Neural cell (in vitro differentiated cells): Measurements from ENCODE around the gene CYB5RL. TPM values are rescaled to one million over a fixed set of nuclear protein-coding genes. Genes with fewer than 3 reads are reported as not detected.

Experiments
- H2AFZ ChIP-seq: fragments of 200-600, 300-800 bp; sonication (generic), shearing (Covaris generic); 2 replicates; pipeline ENCODE4 v1.6.0; 2014; ENCODE audit warnings: low read depth, mild to moderate bottlenecking, antibody characterized with exemption, low read length, moderate library complexity
- H3F3A ChIP-seq: fragments of 200-600 bp; shearing (Covaris generic); 2 replicates; pipeline ENCODE4 v1.6.1; 2016; ENCODE audit warnings: mild to moderate bottlenecking, moderate library complexity, mixed read lengths, antibody characterized with exemption, low read length; ENCODE audit not compliant: insufficient read depth, poor library complexity, severe bottlenecking
- H3K27ac ChIP-seq: fragments of 200-600, 300-800 bp; sonication (generic), shearing (Covaris generic); 2 replicates; pipeline ENCODE4 v1.5.1; 2014; ENCODE audit warnings: mild to moderate bottlenecking, low read length, moderate library complexity
- H3K27me3 ChIP-seq: fragments of 300-800, 200-600 bp; sonication (generic), shearing (Covaris generic); 2 replicates; pipeline ENCODE4 v1.6.0; 2014; ENCODE audit warnings: mild to moderate bottlenecking, low read depth, low read length, moderate library complexity; ENCODE audit not compliant: insufficient read depth
- H3K36me3 ChIP-seq: fragments of 300-800, 200-600 bp; sonication (generic), shearing (Covaris generic); 2 replicates; pipeline ENCODE4 v1.5.1; 2014; ENCODE audit warnings: mild to moderate bottlenecking, antibody characterized with exemption, low read length, moderate library complexity; ENCODE audit not compliant: insufficient read depth
- H3K4me2 ChIP-seq: fragments of 300-800, 200-600 bp; sonication (generic), shearing (Covaris generic); 2 replicates; pipeline ENCODE4 v1.6.0; 2014; ENCODE audit warnings: mild to moderate bottlenecking, low read length
- H3K4me3 ChIP-seq: fragments of 300-800, 200-600 bp; sonication (generic), shearing (Covaris generic); 2 replicates; pipeline ENCODE4 v1.5.1; 2014; ENCODE audit warnings: mild to moderate bottlenecking, low read length, moderate library complexity
- H3K79me2 ChIP-seq: fragments of 200-600 bp; shearing (Covaris generic); replicated peaks from 2 replicates; pipeline ENCODE4 v1.6.0; 2014; ENCODE audit warnings: mild to moderate bottlenecking, low read length, moderate library complexity; ENCODE audit not compliant: insufficient read depth
- H3K9ac ChIP-seq: fragments of 300-800, 200-600 bp; sonication (generic), shearing (Covaris generic); 2 replicates; pipeline ENCODE4 v1.6.1; 2016; ENCODE audit warnings: mild to moderate bottlenecking, low read length, mixed read lengths
- H3K9me2 ChIP-seq: fragments of 200-600 bp; shearing (Covaris generic); 2 replicates; pipeline ENCODE4 v1.6.1; 2016; ENCODE audit warnings: mild to moderate bottlenecking, low read length, mixed read lengths; ENCODE audit not compliant: insufficient read depth
- H3K9me3 ChIP-seq: fragments of 200-600, 300-800 bp; sonication (generic), shearing (Covaris generic); 2 replicates; pipeline ENCODE4 v1.6.1; 2016; ENCODE audit warnings: mild to moderate bottlenecking, mixed run types, low read length, moderate library complexity, mixed read lengths
- H4K20me1 ChIP-seq: fragments of 200-600 bp; shearing (Covaris generic); 2 replicates; pipeline ENCODE4 v1.6.1; 2016; ENCODE audit warnings: mild to moderate bottlenecking, mixed run types; ENCODE audit not compliant: insufficient read depth
- EP300 ChIP-seq: fragments of 450-650 bp; conservative IDR thresholded peaks from 2 replicates; pipeline ENCODE4 v1.6.1; 2014; ENCODE audit warnings: antibody characterized with exemption, mild to moderate bottlenecking, moderate library complexity; ENCODE audit not compliant: poor library complexity, severe bottlenecking
- EZH2 ChIP-seq: fragments of 200-600, 300-800 bp; shearing (Covaris generic), sonication (generic); IDR thresholded peaks from 2 replicates; pipeline ENCODE4 v1.6.1; 2014; ENCODE audit warnings: antibody characterized with exemption, low read length, borderline replicate concordance, mild to moderate bottlenecking; ENCODE audit not compliant: insufficient read depth, poor library complexity, severe bottlenecking
- MXI1 ChIP-seq: fragments of 450-650 bp; conservative IDR thresholded peaks from 2 replicates; pipeline ENCODE4 v1.6.1; 2014; ENCODE audit warnings: antibody characterized with exemption, mild to moderate bottlenecking; ENCODE audit not compliant: poor library complexity, severe bottlenecking
- POLR2AphosphoS5 ChIP-seq: IDR thresholded peaks from 2 replicates; pipeline ENCODE4 v1.6.1; 2012
- RAD21 ChIP-seq: fragments of 450-650 bp; conservative IDR thresholded peaks from 2 replicates; pipeline ENCODE4 v1.6.1; 2014; ENCODE audit warnings: antibody characterized with exemption, mild to moderate bottlenecking, moderate library complexity
- SMC3 ChIP-seq: fragments of 450-650 bp; conservative IDR thresholded peaks from 2 replicates; pipeline ENCODE4 v1.6.1; 2014; ENCODE audit warnings: antibody characterized with exemption, mild to moderate bottlenecking, moderate library complexity; ENCODE audit not compliant: poor library complexity
- TAF1 ChIP-seq: IDR thresholded peaks from 2 replicates; pipeline ENCODE4 v1.6.1; 2012; ENCODE audit warnings: low read depth
- polyA plus RNA-seq: library from polyadenylated mRNA; depleted of rRNA; stranded (reverse); fragments of >200 nt; gene quantifications from 2 replicates; pipeline ENCODE4 v1.2.3, GENCODE V29; 2014
- TF ChIP-seq, protein P1 (sequence below): fragments of 450-650 bp; IDR thresholded peaks from 2 replicates; pipeline ENCODE4 v1.5.1; 2014; ENCODE audit warnings: antibody characterized with exemption, mild to moderate bottlenecking, moderate library complexity; ENCODE audit not compliant: poor library complexity, severe bottlenecking
- TF ChIP-seq, protein P2 (sequence below): IDR thresholded peaks from 2 replicates; pipeline ENCODE4 v1.6.1; 2012; ENCODE audit warnings: borderline replicate concordance

Gene CYB5RL
- polyA plus RNA-seq, 1 donor from 2014 or later, result 1.6 TPM

- no peak overlapping the region for H3K4me2 ChIP-seq
- TF ChIP-seq, protein P1, sequence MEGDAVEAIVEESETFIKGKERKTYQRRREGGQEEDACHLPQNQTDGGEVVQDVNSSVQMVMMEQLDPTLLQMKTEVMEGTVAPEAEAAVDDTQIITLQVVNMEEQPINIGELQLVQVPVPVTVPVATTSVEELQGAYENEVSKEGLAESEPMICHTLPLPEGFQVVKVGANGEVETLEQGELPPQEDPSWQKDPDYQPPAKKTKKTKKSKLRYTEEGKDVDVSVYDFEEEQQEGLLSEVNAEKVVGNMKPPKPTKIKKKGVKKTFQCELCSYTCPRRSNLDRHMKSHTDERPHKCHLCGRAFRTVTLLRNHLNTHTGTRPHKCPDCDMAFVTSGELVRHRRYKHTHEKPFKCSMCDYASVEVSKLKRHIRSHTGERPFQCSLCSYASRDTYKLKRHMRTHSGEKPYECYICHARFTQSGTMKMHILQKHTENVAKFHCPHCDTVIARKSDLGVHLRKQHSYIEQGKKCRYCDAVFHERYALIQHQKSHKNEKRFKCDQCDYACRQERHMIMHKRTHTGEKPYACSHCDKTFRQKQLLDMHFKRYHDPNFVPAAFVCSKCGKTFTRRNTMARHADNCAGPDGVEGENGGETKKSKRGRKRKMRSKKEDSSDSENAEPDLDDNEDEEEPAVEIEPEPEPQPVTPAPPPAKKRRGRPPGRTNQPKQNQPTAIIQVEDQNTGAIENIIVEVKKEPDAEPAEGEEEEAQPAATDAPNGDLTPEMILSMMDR, result no peak
- TF ChIP-seq TAF1 (no peak), POLR2AphosphoS5 (no peak), EZH2 (no peak), SMC3 (no peak), RAD21 (no peak), EP300 (no peak)
- H3K9me2 ChIP-seq, result no peaks in the 10 kb centered on the region
- peaks cover 9% of the 10 kb centered on the region for H3K36me3 ChIP-seq
- H3K27me3 ChIP-seq, result no peaks in the 10 kb centered on the region
- no peak overlapping the region for H2AFZ ChIP-seq
- no peak overlapping the region for H3K4me3 ChIP-seq
- no peaks in the 10 kb centered on the region for H4K20me1 ChIP-seq
- no peaks in the 10 kb centered on the region for H3K79me2 ChIP-seq
- H3F3A ChIP-seq, result no peaks in the 10 kb centered on the region
- no peak overlapping the region for H3K9ac ChIP-seq
- no peaks in the 10 kb centered on the region for H3K9me3 ChIP-seq
- H3K27ac ChIP-seq, result no peak overlapping the region
These were observed 19.3 kb upstream of the CYB5RL start for GRCh38 chr1:54218883-54219687.

DNA sequence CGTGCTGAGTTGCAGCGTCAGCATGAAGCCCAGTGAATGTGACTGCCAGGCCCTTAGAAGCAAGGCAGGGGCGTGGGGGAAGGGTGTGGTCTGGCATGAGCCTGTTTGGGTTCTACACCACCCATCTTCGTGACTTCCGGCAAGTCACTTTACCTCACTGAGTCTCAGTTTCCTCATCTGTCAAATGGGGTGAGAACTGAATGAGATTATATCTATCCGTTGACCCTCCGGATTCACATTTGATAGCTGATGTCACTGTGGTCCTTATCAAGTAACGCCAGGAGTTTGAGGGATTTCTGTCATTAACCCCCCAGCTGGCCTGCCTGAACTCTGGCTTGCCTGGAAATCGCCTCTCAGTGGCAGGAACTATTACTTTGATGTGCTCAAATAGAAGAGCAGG is 15.7 kb upstream of the CYB5RL start:
- Histone ChIP-seq H3K36me3 (peaks cover 9% of the 10 kb centered on the region), H3K27ac (no peak overlapping the region), H2AFZ (no peak overlapping the region), H3F3A (no peaks in the 10 kb centered on the region), H3K9me3 (no peaks in the 10 kb centered on the region), H4K20me1 (no peaks in the 10 kb centered on the region), H3K9me2 (no peaks in the 10 kb centered on the region), H3K9ac (no peak overlapping the region), H3K4me2 (no peak overlapping the region), H3K27me3 (no peaks in the 10 kb centered on the region), H3K79me2 (no peaks in the 10 kb centered on the region), H3K4me3 (no peak overlapping the region)
- no peak for TF ChIP-seq POLR2AphosphoS5
- no peak for TF ChIP-seq SMC3
- TF ChIP-seq MXI1, result no peak
- no peak for TF ChIP-seq EP300
- TF ChIP-seq EZH2, result no peak
- TF ChIP-seq, protein P1, result no peak
- TF ChIP-seq, protein P2, sequence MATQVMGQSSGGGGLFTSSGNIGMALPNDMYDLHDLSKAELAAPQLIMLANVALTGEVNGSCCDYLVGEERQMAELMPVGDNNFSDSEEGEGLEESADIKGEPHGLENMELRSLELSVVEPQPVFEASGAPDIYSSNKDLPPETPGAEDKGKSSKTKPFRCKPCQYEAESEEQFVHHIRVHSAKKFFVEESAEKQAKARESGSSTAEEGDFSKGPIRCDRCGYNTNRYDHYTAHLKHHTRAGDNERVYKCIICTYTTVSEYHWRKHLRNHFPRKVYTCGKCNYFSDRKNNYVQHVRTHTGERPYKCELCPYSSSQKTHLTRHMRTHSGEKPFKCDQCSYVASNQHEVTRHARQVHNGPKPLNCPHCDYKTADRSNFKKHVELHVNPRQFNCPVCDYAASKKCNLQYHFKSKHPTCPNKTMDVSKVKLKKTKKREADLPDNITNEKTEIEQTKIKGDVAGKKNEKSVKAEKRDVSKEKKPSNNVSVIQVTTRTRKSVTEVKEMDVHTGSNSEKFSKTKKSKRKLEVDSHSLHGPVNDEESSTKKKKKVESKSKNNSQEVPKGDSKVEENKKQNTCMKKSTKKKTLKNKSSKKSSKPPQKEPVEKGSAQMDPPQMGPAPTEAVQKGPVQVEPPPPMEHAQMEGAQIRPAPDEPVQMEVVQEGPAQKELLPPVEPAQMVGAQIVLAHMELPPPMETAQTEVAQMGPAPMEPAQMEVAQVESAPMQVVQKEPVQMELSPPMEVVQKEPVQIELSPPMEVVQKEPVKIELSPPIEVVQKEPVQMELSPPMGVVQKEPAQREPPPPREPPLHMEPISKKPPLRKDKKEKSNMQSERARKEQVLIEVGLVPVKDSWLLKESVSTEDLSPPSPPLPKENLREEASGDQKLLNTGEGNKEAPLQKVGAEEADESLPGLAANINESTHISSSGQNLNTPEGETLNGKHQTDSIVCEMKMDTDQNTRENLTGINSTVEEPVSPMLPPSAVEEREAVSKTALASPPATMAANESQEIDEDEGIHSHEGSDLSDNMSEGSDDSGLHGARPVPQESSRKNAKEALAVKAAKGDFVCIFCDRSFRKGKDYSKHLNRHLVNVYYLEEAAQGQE, result no peak
- no peak for TF ChIP-seq TAF1
- TF ChIP-seq RAD21, result no peak
